ENCODE results near the gene DAZAP1.
"Not testable (repeated sequence)": the region's sequence is repeated elsewhere in the genome, so short reads cannot be mapped to it uniquely, and the experiment has no call there.

The DAZAP1 gene

GRCh38 chr19:1411255-1412191 lies 4.1 kb downstream of the DAZAP1 start:
- peak in 1 of 2 experiments; percentile 27 for DNase-seq

DNA sequence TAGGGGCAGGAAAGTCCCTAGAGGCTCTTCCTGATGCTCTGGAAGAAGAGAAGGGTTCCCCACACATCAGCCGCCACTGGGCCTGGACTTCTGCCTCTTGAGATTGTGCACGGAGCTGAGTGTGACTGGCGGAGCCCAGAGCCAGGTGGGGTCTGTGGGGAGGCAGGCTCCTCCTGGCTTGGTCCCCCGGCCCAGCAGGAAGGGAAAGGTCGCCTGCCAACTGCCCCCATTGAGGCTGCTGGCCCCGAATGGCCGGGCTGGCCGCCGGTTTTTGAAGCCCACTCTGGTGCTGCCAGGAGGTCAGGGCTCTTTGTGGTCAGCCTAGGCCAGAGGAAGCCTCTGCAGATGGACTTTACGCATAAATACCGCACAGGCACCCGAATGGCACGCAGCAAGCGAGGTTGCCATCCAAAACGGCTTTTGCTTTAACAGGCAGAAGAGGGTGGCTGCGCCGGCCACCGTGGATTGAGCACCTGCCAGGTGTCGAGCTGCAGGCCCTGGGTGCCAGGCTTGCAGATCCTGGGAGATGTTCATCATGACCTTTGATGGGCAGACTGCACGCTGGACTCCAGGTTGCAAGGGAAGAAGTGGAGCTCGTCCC lies 5.0 kb downstream of the DAZAP1 start:
- DNase-seq: no peak

DNA sequence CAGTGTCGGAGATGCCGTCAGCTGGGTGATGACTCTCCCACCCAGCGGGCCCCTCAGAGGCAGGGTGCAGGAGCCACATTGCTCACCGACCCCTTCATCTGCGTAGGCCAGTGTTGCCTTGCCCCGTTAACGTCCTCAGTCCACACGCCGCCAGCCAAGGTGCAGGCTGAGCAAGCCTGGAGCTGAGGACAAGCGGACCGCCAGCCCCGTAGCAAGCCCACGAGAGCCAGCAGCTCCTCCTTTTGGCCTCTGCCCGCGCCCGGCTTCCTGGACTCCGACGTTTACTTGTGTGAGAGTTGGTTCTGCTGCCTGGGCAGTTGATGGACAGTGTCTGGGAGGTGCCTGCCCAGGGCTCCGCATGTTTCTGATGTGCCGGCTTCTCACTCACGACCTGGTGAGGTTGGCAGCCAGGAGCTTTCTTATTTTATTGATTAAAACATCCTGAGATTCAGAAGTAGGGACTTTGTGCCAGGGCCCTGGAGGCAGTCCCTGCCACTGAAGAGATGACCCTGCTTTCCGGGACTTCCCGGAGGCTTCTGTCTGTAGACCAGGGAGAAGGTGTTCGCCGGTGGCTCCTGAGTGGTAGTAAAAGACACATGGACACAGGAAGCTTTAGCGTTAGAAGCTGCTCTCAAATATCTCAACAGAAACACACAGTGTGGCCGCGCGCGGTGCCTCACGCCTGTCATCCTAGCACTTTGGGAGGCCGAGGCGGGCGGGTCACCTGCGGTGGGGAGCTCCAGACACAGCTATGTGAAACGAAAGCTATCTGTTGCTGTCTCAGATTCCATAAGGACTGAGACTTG lies 5.8 kb downstream of the DAZAP1 start:
- DNase-seq: no peak

DNA sequence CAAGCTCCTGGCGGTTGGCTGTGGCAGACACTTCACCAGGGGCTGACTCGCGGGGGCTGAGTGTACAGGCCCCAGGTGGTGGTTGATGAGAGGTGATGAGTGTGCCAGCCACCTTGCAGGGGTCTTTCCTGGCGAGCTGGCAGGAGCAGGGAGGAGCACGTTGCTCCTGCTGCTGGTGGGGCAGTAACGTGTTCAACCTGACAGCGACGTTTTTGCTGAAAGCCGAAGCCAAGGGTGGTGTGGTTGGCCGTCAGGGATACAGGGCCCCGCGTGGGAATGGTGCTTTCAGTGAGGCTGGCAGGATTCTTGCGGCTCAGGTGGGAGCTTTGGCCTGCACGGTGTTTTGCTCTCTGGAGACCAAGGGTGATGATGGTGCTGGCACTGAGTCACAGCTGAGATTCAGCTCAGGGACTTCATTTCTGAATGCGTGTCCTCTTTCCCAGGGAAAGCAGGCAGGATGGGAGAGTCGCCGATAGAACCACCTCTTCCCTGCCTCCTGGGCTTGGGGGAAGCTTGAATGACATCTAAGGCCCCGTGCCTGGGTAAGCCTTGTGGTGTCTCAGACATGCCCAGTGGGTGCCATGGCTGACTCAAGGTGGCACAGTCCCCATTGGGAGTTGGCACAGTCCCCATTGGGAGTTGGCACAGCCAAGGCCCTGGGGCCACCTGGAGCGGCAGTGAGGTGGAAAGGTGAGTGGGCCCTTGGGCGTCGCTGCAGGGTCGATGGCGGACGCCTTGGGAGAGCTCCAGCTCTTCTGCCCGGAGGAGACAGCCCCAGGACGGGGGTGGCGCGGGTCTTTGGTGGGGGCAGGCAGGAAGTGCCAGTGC lies 8.8 kb downstream of the DAZAP1 start:
- peak in 1 of 2 experiments; percentile 24 for DNase-seq

DNA sequence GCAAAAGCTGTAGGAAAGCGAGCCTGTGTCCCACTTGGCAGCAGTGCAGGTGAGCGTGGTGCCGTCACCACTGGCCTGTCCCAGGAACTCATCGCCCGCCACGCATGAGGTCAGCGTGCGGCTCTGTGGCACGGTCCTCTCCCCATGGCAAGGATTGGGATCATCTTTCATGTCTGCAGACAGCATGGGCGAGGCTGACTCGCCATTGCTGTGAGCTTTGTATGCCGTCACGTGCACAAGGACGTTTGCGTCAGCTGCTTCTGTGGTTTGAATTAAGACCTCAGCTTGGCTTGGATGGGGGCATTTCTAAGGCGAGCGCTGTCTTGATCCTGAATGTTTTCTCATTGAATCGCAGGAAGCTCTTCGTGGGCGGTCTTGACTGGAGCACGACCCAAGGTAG lies 9.8 kb downstream of the DAZAP1 start:
- DNase-seq: no peak

DNA sequence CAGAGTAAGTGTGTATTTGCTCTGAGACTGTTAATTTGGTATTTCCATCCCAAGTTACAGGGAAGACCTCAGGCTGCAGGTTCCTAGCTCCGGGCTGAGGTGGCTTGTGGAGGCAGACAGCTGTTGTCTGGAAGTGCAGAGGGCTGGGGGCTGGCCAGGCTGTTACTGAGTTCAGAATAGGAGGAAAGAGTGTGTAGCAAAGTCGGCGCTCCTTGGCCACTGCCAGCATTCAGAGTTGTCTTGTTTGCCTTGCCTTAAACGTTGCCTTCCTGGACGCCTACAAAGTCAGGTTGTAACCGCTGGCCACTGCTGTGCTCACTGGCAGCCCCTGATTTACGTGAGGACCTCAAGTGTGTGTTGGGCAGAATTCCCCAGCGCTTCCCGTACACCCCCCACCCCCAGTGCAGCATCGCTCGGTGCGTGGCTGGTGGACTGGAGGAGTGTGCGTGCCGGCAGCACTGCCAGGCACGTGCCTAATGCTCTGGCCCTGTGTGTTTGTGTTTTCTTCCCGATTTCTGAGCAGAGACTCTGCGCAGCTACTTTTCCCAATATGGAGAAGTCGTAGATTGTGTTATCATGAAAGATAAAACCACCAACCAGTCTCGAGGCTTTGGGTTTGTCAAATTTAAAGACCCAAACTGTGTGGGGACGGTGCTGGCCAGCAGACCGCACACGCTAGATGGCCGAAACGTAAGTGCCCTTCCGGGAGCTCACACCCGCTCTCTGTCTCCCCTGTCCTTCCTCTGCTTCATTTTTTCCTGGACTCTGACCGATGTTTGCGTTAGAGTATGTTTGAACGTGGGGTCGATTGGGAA lies 10.5 kb downstream of the DAZAP1 start:
- DNase-seq: no peak

- DNase-seq: no peak
These were observed 11.1 kb downstream of the DAZAP1 start for GRCh38 chr19:1418496-1418775.

GRCh38 chr19:1418951-1419738 lies 11.8 kb downstream of the DAZAP1 start:
- no peak for DNase-seq

GRCh38 chr19:1420085-1420484 lies 12.7 kb downstream of the DAZAP1 start:
- DNase-seq: not testable (repeated sequence)

GRCh38 chr19:1420590-1420989 lies 13.2 kb downstream of the DAZAP1 start:
- DNase-seq: no peak

DNA sequence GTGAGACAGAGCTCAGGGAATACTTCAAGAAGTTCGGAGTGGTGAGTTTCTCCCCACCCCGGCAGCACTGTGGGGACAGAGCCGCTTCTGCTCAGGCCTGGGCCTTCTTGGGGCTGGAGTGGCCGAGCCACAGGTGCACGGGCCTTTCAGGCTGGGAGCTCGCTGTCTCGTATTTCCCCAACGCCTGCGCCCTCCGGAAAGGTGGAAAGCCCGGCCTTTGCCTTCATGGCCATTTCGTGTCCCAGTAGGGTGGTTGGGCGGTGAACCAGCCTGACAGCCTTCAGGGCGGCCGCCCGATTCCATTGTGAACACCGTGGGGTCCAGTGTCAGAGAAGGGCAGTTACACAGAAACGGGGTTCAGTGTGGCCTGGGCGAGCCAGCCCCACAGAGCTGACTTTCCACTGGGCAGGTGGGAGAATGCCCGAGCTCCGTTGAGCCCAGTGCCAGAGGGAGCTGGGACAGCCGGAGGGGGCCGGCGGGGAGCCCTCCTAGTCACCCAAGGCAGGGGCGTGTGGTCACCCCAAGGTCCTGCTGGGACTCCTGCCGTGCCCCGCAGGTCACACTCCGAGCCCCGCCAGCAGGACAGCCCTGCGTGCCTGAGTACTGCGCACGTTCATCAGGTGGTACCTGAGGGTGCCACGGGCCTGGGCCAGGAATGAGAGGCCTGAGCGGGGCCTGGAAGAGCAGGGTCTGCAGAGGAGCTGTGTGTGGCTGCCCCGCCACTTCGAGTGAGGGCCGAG lies 14.0 kb downstream of the DAZAP1 start:
- no peak for DNase-seq

- no peak for DNase-seq
These were observed 14.5 kb downstream of the DAZAP1 start for GRCh38 chr19:1421958-1422305.

DNA sequence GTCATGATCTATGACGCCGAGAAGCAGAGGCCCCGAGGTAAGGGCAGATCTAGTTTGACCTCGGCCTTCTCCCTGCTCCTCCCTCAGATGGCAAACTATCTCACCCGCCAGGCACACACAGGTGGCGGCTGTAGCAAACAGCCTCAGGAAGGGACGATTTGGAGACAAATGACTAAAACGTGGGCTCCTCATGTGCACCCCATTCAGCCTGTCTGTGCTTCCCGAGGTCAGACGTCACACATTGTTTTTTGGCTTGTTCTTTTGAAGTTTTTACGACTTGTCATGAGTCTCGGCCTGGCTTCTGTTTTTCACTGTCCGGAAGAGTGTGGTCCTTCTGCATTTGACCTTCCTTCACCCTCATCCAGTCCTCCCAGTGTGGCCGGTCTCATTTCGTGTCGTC lies 15.0 kb downstream of the DAZAP1 start:
- no peak for DNase-seq

DNA sequence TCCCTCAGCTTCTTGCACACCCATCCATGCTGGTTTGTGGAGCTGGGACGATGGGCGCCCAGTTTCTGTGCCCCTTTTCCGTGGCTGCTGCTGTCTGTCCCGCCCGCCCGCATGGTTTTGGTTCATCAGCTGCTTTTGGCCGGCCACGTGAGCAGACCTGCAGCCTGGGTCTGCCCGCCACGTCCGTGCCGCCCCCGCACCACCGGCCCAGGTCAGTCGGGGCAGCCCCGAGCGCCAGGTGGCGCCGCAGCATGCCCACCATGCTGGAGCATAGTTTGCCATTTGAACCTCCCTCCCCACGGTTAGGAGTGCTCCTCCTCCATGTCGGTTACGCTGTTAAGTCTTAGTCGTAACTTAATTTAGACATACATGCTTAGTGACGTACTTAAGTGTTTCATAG lies 15.6 kb downstream of the DAZAP1 start:
- no peak for DNase-seq

GRCh38 chr19:1423436-1424191 lies 16.2 kb downstream of the DAZAP1 start:
- no peak for DNase-seq

DNA sequence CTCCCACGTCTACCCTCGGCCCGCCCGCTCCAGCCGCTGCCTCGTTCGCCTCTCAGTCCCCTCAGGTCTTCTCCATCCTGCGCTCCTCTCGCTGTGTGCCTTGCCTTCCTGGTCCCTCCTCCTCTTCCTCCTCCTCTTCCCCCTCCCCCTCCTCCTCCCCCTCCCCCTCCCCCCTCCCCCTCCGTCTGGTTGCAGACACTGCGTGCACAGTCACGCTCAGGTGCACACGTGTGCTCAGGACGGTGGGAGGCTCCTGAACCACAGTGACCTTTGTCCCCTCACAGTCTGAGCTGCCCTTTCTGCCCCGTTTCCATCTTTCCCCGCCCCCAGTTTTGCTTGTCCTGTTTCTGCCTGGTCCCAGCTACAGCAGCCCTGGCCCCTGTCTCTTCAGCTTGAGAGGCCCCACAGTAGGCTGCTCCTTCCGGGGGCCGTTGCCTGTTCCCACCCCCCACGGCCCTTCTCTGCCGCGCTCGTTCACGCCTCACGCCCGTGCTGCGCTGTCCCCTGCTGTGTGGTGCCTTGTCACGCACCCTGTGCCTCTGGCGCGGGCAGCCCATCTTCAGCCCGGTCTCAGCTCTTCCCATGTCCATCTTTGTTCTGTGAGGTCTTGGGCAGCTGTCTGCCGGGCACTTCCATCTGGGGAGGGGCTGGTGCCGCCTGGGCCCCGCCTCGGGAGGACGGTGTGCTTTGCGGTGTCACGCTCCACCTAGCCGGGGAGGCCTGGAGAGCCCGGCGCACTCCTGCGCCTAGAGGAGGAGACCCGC lies 17.0 kb downstream of the DAZAP1 start:
- no peak for DNase-seq

DNA sequence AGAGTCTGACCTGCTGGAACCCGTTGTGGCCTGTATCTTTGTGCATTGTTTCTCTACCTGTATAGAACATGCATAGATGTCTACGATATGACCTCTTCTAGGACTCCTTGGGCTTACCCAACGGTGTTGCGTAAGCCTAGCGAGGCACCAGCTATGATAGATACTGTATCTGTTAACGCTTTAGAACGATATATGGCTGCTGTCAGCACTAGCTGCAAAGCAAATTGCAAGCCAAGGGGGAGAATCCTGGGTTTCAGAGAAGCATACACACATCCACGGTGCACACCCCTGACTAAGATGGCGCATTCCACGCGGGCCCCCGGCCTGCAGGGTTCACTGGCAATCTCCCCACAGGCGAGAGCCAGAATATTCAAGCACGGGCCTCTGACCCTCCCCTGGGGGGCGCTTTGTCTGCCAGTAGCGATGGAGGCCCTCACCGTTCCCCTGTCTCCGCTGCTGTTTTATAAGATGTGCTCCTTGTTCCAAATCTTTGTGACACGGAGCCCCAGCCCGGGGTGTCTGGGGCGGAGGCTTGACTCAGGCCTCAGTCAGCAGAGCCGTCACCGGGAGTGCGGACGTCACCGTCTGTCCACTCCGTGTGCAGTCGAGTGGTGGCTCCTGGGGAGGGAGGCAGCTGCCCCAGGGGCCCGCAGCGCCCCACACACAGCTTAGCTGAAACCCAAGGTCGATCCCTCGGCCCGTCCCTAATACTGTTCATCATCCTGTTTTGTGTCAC lies 17.9 kb downstream of the DAZAP1 start:
- DNase-seq: no peak

DNA sequence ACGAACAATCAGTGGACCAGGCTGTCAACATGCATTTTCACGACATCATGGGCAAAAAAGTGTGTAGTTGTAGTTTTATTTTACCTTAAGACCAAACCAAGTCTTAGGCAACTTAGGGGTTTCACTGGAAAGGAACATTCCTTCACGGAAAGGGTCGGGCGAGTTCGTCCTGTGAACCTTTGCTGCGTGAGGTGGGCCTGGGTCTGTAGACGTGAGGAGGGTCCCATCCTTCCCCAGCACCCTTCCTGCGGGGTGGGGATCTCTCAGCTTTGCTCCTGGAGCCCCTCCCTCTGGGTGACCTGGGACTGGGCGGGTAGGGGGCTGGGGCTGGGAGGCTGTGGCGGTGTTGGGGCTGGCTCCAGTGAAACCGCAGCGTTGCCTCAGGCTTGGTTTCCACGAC lies 18.5 kb downstream of the DAZAP1 start:
- DNase-seq: no peak
